ENCODE data around the gene MAN1A2. TPM values are rescaled to one million over a fixed set of nuclear protein-coding genes. Genes with fewer than 3 reads are reported as not detected.
"Not testable (repeated sequence)": the region's sequence is repeated elsewhere in the genome, so short reads cannot be mapped to it uniquely, and the experiment has no call there.

MAN1A2 gene
- total RNA-seq, 1 experiment from 2014 or later: 74.2 TPM

GRCh38 chr1:117467336-117467735, 100.1 kb downstream of the MAN1A2 start:
- Histone ChIP-seq H3K4me3 (no peak overlapping the region), H3K9me3 (replicated peaks) (no peaks in the 10 kb centered on the region), H3K4me1 (no peaks in the 10 kb centered on the region), H3K36me3 (peaks cover 27% of the 10 kb centered on the region), H3K27ac (no peak overlapping the region), H3K27me3 (no peaks in the 10 kb centered on the region)
- DNase-seq: no peak

- Histone ChIP-seq H3K27me3 (no peaks in the 10 kb centered on the region), H3K9me3 (replicated peaks) (no peaks in the 10 kb centered on the region; the same call in 1 of the 2 replicates), H3K4me1 (no peaks in the 10 kb centered on the region), H3K27ac (no peak overlapping the region), H3K4me3 (no peak overlapping the region), H3K36me3 (peaks cover 20% of the 10 kb centered on the region)
- no peak for DNase-seq
Measured at GRCh38 chr1:117473063-117473462, 105.8 kb downstream of the MAN1A2 start.

GRCh38 chr1:117475495-117475894, 108.2 kb downstream of the MAN1A2 start:
- H3K27me3 ChIP-seq; DNase-seq; H3K4me3 ChIP-seq; H3K36me3 ChIP-seq; H3K27ac ChIP-seq; H3K4me1 ChIP-seq; H3K9me3 ChIP-seq (replicated peaks): not testable (repeated sequence)

GRCh38 chr1:117479086-117479485, 111.8 kb downstream of the MAN1A2 start:
- no peak overlapping the region for H3K4me3 ChIP-seq

DNA sequence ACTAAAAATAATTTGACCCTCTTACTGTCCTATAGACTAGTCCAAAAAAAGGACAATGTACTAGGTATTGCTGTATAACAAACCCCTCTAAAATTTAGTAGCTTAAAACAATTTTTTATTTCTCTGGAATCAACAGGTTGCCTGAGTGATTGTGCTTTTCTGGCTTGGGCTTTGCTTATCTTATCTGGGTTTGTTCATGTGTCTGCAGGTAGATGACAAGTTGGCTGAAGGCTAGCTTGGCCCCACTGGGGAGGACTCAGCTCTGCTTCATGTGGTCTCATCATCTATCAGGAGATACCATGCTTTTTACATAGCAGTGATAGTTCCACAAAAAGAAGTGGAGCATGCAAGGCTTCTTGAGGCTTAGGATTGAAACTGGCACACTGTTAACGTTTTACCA, 114.2 kb downstream of the MAN1A2 start:
- peaks cover 11% of the 10 kb centered on the region for H3K36me3 ChIP-seq
- 0 out of 2 replicates have a peak, but pooled peaks cover 3% of the 10 kb centered on the region for H3K9me3 ChIP-seq (replicated peaks)
- no peak overlapping the region for H3K27ac ChIP-seq
- no peak overlapping the region for H3K4me3 ChIP-seq
- H3K27me3 ChIP-seq: no peaks in the 10 kb centered on the region
- no peak for DNase-seq
- H3K4me1 ChIP-seq: no peaks in the 10 kb centered on the region

More at GRCh38 chr1:117479086-117479485, 111.8 kb downstream of the MAN1A2 start:
- no peak for DNase-seq
- Histone ChIP-seq H3K27me3 (no peaks in the 10 kb centered on the region), H3K27ac (no peak overlapping the region), H3K4me1 (no peaks in the 10 kb centered on the region), H3K36me3 (peaks cover 9% of the 10 kb centered on the region), H3K9me3 (replicated peaks) (peaks cover 3% of the 10 kb centered on the region; the same call in 1 of the 2 replicates)

DNA sequence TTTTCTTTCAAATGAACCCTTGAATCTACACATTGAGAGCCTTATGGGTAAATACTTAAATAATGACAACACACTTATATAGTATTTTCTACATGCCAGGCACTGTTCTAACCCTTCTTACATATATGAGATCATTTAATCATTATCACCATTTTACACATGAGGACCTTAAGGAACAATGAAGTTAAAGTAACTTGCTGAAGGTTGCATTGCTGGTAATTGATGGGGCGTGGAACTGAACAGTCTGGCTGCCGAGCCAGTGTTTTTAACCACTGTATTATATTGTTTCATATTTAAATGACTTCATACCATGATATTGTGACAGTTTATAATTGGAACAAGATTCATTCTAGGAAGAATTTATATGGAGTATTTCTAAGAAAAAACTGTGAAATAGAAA, 126.7 kb downstream of the MAN1A2 start:
- Histone ChIP-seq H3K27ac (no peak overlapping the region), H3K4me1 (peaks cover 7% of the 10 kb centered on the region; the same call in 1 of the 2 replicates), H3K36me3 (peaks cover 18% of the 10 kb centered on the region), H3K9me3 (replicated peaks) (no peaks in the 10 kb centered on the region), H3K4me3 (no peak overlapping the region), H3K27me3 (no peaks in the 10 kb centered on the region)
- no peak for DNase-seq

- no peak for DNase-seq
- Histone ChIP-seq H3K27ac (no peak overlapping the region), H3K4me1 (peaks cover 7% of the 10 kb centered on the region; the same call in 1 of the 2 replicates), H3K36me3 (peaks cover 18% of the 10 kb centered on the region), H3K9me3 (replicated peaks) (no peaks in the 10 kb centered on the region), H3K27me3 (no peaks in the 10 kb centered on the region), H3K4me3 (no peak overlapping the region)
Measured at GRCh38 chr1:117495068-117495467, 127.8 kb downstream of the MAN1A2 start.

DNA sequence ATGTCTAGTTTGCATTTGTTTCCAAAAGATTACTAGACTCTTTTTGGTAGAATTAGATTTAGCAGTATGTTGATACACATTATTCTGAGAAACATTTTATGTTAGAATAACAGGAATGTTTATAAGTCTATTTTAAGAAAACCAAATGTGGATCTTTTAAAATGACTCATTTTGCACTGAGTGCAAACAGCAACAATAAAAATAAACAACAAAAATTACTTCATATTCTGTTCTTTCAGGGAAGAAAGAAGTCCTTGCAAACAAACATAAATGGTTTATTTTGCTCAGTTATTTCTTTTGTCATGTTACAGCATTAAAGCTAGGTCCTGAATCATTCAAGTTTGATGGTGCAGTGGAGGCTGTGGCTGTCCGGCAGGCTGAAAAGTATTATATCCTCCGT, 131.8 kb downstream of the MAN1A2 start:
- DNase-seq: no peak
- H3K27ac ChIP-seq: no peak overlapping the region
- no peaks in the 10 kb centered on the region for H3K27me3 ChIP-seq
- H3K4me1 ChIP-seq: no peaks in the 10 kb centered on the region
- H3K36me3 ChIP-seq: peaks cover 15% of the 10 kb centered on the region; the same call in 1 of the 2 replicates
- H3K4me3 ChIP-seq: no peak overlapping the region
- no peaks in the 10 kb centered on the region for H3K9me3 ChIP-seq (replicated peaks)

DNA sequence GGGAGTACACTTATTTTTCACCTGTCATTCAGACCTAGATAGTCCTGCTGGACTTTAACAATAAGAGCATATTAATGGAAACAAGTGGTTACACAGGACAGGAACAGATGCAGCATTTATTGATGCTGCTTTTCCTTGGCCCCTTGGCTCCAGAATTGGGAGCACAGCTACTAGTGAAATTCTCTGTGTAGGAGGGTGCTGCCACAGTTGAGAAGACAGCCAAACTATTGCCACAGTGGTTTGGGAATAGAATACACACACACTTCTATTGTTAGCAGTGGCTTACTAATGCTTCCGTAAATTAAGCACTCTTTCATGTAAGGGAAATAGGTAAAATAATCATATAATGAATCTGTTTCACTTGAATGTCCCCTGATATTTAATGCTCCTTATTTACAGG, 133.3 kb downstream of the MAN1A2 start:
- no peaks in the 10 kb centered on the region for H3K4me1 ChIP-seq
- no peak for DNase-seq
- H3K9me3 ChIP-seq (replicated peaks): no peaks in the 10 kb centered on the region
- no peak overlapping the region for H3K4me3 ChIP-seq
- no peak overlapping the region for H3K27ac ChIP-seq
- H3K27me3 ChIP-seq: no peaks in the 10 kb centered on the region
- H3K36me3 ChIP-seq: peaks cover 19% of the 10 kb centered on the region

DNA sequence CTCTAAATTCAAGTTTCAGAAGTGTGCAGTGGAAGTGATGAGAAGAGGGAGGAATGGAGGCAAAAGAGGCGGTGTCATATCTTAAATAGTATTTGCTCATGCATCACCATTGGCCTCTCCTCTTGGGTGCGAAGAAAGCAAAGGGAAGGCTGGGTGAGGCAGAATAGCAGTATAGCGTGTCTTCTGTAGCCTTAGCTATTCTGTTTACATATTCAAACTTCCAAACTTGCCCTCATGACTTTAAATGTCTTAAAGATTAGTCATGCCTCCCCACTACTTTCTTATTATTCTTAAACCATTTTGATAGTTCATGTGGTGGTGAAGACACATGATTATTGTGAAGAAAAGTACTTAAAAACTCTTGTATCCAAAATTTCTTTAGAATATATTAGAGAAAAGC, 134.0 kb downstream of the MAN1A2 start:
- Histone ChIP-seq H3K4me1 (no peaks in the 10 kb centered on the region), H3K27ac (no peak overlapping the region), H3K36me3 (peaks cover 23% of the 10 kb centered on the region), H3K4me3 (no peak overlapping the region), H3K9me3 (replicated peaks) (no peaks in the 10 kb centered on the region), H3K27me3 (no peaks in the 10 kb centered on the region)
- no peak for DNase-seq

- H3K4me3 ChIP-seq: no peak overlapping the region
- H3K4me1 ChIP-seq: no peaks in the 10 kb centered on the region
- H3K36me3 ChIP-seq: peaks cover 27% of the 10 kb centered on the region
- H3K9me3 ChIP-seq (replicated peaks): no peaks in the 10 kb centered on the region
- DNase-seq: no peak
- H3K27ac ChIP-seq: no peak overlapping the region
- H3K27me3 ChIP-seq: no peaks in the 10 kb centered on the region
Measured at GRCh38 chr1:117511273-117511672, 144.0 kb downstream of the MAN1A2 start.

DNA sequence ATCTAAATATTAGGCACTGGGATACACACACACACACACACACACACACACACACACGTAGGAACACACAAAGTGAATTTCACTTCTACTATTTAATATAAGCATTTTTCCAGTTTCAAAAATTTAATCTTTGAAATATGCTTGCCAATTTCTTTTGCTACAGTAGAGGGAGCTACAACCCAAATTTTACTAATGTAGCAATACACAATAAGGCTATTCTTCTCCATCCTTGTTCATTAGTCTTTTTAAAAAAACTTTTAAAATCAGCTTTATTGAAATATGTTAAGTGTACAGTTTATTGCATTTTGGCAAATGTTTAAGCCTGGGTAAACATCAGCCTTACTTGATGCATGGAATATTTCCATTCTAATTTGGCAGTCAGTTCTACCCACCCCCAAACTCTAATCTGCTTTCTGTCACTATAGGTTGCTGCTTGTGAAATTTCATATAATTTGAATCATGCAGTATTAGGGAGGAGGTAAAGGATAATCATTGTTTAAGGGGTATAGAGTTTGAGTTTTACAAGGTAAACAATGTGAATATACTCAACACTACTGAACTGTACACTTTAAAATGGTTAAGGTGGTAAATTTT, 145.6 kb downstream of the MAN1A2 start:
- H3K9me3 ChIP-seq (replicated peaks): no peaks in the 10 kb centered on the region
- no peak overlapping the region for H3K4me3 ChIP-seq
- H3K27me3 ChIP-seq: no peaks in the 10 kb centered on the region
- no peak overlapping the region for H3K27ac ChIP-seq
- no peaks in the 10 kb centered on the region for H3K4me1 ChIP-seq
- peak in 1 of 2 experiments; percentile 44 for DNase-seq
- H3K36me3 ChIP-seq: peaks cover 13% of the 10 kb centered on the region

DNA sequence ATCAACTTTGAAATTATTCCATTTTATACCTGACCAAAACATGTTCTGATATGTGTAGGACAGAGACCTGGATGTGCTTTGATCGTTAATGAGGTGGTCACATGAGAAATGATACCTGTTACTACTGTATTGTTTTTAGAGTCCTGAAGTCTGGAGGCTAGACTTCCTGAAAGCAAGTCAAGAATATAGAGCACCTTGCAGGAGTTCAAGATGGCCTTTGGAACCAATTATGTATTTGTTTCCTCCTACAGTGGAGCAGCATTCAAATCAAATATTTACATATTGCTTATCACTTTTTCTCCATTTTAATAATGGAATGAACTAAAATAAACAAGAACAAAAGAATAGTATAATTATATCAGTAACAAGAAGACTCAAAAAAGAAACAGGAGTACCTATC, 155.9 kb downstream of the MAN1A2 start:
- no peak for DNase-seq
- H3K4me1 ChIP-seq: no peaks in the 10 kb centered on the region
- H3K27me3 ChIP-seq: no peaks in the 10 kb centered on the region
- peaks cover 11% of the 10 kb centered on the region for H3K36me3 ChIP-seq
- no peaks in the 10 kb centered on the region for H3K9me3 ChIP-seq (replicated peaks)
- no peak overlapping the region for H3K4me3 ChIP-seq
- H3K27ac ChIP-seq: no peak overlapping the region

DNA sequence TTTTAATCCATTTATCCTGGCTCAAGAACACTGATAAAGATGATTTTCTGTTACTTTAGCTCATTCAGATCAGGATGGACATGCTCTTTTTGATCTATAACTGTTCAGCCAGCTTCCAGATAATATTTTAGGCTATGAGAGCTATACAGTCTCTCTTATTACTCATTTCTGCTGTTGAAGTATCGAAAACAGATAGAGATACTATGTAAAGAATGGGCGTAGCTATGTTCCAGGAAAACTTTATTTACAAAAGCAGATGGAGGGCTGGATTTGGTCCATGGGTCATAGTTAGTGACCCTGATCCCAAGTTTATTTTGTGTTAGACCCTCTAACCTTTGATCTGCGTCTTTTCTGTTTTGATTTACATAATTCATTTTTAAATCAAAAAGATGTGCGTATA, 159.8 kb downstream of the MAN1A2 start:
- no peak for DNase-seq
- no peaks in the 10 kb centered on the region for H3K27me3 ChIP-seq
- peaks cover 12% of the 10 kb centered on the region for H3K36me3 ChIP-seq
- H3K9me3 ChIP-seq (replicated peaks): no peaks in the 10 kb centered on the region
- H3K4me3 ChIP-seq: no peak overlapping the region
- no peak overlapping the region for H3K27ac ChIP-seq
- H3K4me1 ChIP-seq: no peaks in the 10 kb centered on the region

DNA sequence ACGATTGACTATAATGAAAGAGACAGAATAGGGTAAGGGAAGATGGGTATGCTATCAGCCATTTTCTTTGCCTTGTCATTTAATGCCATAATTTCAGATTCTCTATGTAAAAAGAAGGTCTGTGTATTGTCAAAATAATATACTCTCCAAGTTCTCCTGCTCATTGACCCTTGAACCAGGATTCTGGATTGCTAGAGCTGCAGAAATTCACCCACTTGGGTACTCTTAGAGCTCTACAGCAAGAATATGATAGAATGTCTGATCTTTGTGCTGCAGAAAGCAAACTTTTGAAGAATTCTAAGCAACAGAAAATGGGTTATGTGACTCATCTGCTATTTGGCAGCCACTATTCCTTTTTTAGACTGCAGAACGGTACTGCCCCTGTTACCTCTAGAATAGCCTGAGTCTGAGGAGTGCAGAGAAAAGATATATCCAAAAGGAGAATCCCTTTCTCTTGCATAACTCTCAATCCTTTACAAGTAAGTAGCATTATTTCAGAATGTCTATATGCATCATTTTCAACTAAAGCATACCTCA, 160.4 kb downstream of the MAN1A2 start:
- no peak overlapping the region for H3K27ac ChIP-seq
- H3K4me3 ChIP-seq: no peak overlapping the region
- no peak for DNase-seq

GRCh38 chr1:117529683-117530082, 162.4 kb downstream of the MAN1A2 start:
- DNase-seq: no peak
- Histone ChIP-seq H3K27ac (no peak overlapping the region), H3K27me3 (no peaks in the 10 kb centered on the region), H3K9me3 (replicated peaks) (no peaks in the 10 kb centered on the region), H3K4me1 (no peaks in the 10 kb centered on the region), H3K4me3 (no peak overlapping the region), H3K36me3 (peaks cover 6% of the 10 kb centered on the region; the same call in 1 of the 2 replicates)

More for the DNA sequence above, 160.4 kb downstream of the MAN1A2 start:
- Histone ChIP-seq H3K9me3 (replicated peaks) (no peaks in the 10 kb centered on the region), H3K27me3 (no peaks in the 10 kb centered on the region), H3K36me3 (peaks cover 12% of the 10 kb centered on the region), H3K4me1 (no peaks in the 10 kb centered on the region)
